Kidney (tissue), 14 donors: ENCODE results near the gene TERC. TPM values are rescaled to one million over a fixed set of nuclear protein-coding genes. Genes with fewer than 3 reads are reported as not detected.

Experiments used
- DNase-seq, 5 donors: peaks; one replicate each; pipeline ENCODE4 v3.0.0-alpha.2; 2013 to 2020
- FAIRE-seq: peaks from 2 replicates; lab custom pipeline; 2012; peaks lifted over from hg19 to GRCh38; lab: Jason Lieb, UNC
- H3K27ac ChIP-seq, 2 donors: one replicate each; pipeline ENCODE4 v1.7.0; 2013; ENCODE audit warnings: low read depth in 2 of 2, low read length in 2 of 2, inconsistent platforms in 1 of 2
- H3K27me3 ChIP-seq: one replicate; pipeline ENCODE4 v1.7.1; 2013; ENCODE audit warnings: low read length, inconsistent platforms; ENCODE audit not compliant: control insufficient read depth, insufficient read depth
- H3K36me3 ChIP-seq, 3 donors: one replicate each; pipeline versions ENCODE4 v1.7.0 to v1.7.1; 2013; ENCODE audit warnings: low read length in 3 of 3, control low read depth in 1 of 3, inconsistent platforms in 1 of 3; ENCODE audit not compliant: insufficient read depth in 3 of 3, control insufficient read depth in 2 of 3
- H3K4me1 ChIP-seq, 3 donors: one replicate each; pipeline versions ENCODE4 v1.7.0 to v1.7.1; 2013; ENCODE audit warnings: low read length in 3 of 3, inconsistent platforms in 1 of 3, low read depth in 1 of 3; ENCODE audit not compliant: control insufficient read depth in 2 of 3, insufficient read depth in 2 of 3
- H3K4me3 ChIP-seq, 3 donors: one replicate each; pipeline versions ENCODE4 v1.7.0 to v1.8.1; 2013; ENCODE audit warnings: low read length in 3 of 3, control low read depth in 1 of 3, inconsistent platforms in 1 of 3
- H3K9ac ChIP-seq, 3 donors: one replicate each; pipeline versions ENCODE4 v1.7.0 to v1.7.1; 2013; ENCODE audit warnings: low read length in 3 of 3, control low read depth in 1 of 3, inconsistent platforms in 1 of 3
- H3K9me3 ChIP-seq, 3 donors: one replicate each; pipeline versions ENCODE4 v1.7.0 to v1.7.1; 2013; ENCODE audit warnings: low read length in 3 of 3, control low read depth in 1 of 3, inconsistent platforms in 1 of 3; ENCODE audit not compliant: control insufficient read depth in 2 of 3, insufficient read depth in 1 of 3
- intact Hi-C: fragments of 100-400 bp; cut with DNase I; formaldehyde crosslinking; loops from one replicate; pipeline ENCODE4 v1.11.1; 2022
- polyA plus RNA-seq: library from polyadenylated mRNA; stranded (reverse); fragments of 350-450 nt; fragmentation: Illumina TruSeq; extraction: RNeasy Lipid Tissue Mini Kit (QIAGEN cat#74804); gene quantifications from one replicate; pipeline ENCODE4 v1.2.3, GENCODE V29; 2014; ENCODE audit warnings: low read depth, low replicate concordance; ENCODE audit not compliant: insufficient read depth
- total RNA-seq: library from RNA; stranded (reverse); fragmentation: NEBNext Ultra II Directional; extraction: Animal tissue kit (Norgen Biotek cat#: 25700); gene quantifications from one replicate; pipeline ENCODE4 v1.2.1, GENCODE V29; 2021
- TF ChIP-seq, protein P1 (sequence below): IDR thresholded peaks from 3 replicates; pipeline ENCODE4 v1.5.1; 2012; ENCODE audit warnings: mild to moderate bottlenecking, moderate library complexity, borderline replicate concordance; ENCODE audit not compliant: insufficient read depth; ENCODE audit errors: extremely low read depth
- donor health status: control.
- donor health status: control.
- donor health status: control.
- donor health status: control.
- donor health status: control.
- donor health status: DM: yes; HTN: yes; CAD: no.
- donor health status: Normal renal cell carcinoma (clear cell type).

Gene TERC
- total and polyA plus RNA-seq, 2 donors from 2014 or later = 2.1 TPM; not detected in 1

- TF ChIP-seq, protein P1, sequence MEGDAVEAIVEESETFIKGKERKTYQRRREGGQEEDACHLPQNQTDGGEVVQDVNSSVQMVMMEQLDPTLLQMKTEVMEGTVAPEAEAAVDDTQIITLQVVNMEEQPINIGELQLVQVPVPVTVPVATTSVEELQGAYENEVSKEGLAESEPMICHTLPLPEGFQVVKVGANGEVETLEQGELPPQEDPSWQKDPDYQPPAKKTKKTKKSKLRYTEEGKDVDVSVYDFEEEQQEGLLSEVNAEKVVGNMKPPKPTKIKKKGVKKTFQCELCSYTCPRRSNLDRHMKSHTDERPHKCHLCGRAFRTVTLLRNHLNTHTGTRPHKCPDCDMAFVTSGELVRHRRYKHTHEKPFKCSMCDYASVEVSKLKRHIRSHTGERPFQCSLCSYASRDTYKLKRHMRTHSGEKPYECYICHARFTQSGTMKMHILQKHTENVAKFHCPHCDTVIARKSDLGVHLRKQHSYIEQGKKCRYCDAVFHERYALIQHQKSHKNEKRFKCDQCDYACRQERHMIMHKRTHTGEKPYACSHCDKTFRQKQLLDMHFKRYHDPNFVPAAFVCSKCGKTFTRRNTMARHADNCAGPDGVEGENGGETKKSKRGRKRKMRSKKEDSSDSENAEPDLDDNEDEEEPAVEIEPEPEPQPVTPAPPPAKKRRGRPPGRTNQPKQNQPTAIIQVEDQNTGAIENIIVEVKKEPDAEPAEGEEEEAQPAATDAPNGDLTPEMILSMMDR = no peak
- H3K27ac ChIP-seq = no peak overlapping the region
- DNase-seq (no peak), FAIRE-seq (no peak)
- intact Hi-C loops = no loop called here
- H3K4me3 ChIP-seq = no peak overlapping the region
- H3K4me1 ChIP-seq = no peaks in the 10 kb centered on the region
- no peaks in the 10 kb centered on the region for H3K27me3 ChIP-seq
- peaks cover 10 to 57% (median 28%) of the 10 kb centered on the region in 3 donors for H3K36me3 ChIP-seq
- no peaks in the 10 kb centered on the region for H3K9me3 ChIP-seq
- H3K9ac ChIP-seq = no peak overlapping the region
These were observed 16.5 kb upstream of the TERC start for GRCh38 chr3:169781209-169781855.

GRCh38 chr3:169780742-169781141, 15.9 kb upstream of the TERC start:
- Histone ChIP-seq H3K9me3 (no peaks in the 10 kb centered on the region), H3K4me3 (no peak overlapping the region), H3K27ac (no peak overlapping the region), H3K36me3 (peaks cover 10 to 52% (median 26%) of the 10 kb centered on the region in 3 donors), H3K9ac (no peak overlapping the region), H3K4me1 (peaks cover 0 to 4% (median 0%) of the 10 kb centered on the region in 3 donors), H3K27me3 (no peaks in the 10 kb centered on the region)
- TF ChIP-seq, protein P1 = no peak
- DNase-seq = no peak
- intact Hi-C loops = no loop called here
- no peak for FAIRE-seq

DNA sequence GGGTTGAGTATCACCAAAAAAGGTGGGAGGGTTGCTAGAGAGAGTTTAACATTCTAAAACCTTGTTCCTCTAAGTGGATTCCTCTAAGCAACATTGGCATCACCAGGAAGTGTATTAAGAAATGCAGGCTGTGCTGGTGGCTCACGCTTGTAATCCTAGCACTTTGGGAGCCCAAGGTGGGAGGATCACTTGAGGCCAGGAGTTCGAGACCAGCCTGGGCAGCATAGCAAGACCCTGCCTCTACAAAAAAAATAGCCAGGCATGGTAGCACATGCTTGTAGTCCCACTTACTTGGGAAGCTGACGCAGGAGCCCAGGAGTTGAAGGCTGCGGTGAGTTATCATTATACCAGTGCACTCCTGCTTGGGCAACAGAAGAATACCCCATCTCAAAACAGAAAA, 13.0 kb upstream of the TERC start:
- TF ChIP-seq, protein P1 = no peak
- H3K9me3 ChIP-seq = no peaks in the 10 kb centered on the region
- intact Hi-C loops = no loop called here
- H3K4me3 ChIP-seq = no peak overlapping the region
- DNase-seq (no peak), FAIRE-seq (no peak)
- no peak overlapping the region for H3K27ac ChIP-seq
- no peak overlapping the region for H3K9ac ChIP-seq
- no peaks in the 10 kb centered on the region for H3K27me3 ChIP-seq
- peaks cover 3 to 19% (median 7%) of the 10 kb centered on the region in 3 donors for H3K4me1 ChIP-seq
- H3K36me3 ChIP-seq = peaks cover 8 to 43% (median 24%) of the 10 kb centered on the region in 3 donors

DNA sequence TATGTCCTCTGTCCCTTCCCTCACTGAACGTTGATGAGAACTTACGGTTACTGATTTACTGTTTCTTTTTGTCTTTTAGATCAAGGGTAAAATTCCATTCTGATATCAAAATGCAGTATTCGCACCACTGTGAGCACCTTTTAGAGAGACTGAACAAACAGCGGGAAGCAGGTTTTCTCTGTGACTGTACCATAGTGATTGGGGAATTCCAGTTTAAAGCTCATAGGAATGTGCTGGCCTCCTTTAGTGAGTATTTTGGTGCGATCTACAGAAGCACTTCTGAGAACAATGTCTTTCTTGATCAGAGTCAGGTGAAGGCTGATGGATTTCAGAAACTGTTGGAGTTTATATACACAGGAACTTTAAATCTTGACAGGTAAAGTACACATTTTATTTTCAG, 9.3 kb upstream of the TERC start:
- TF ChIP-seq, protein P1 = no peak
- Histone ChIP-seq H3K36me3 (peaks cover 0 to 12% (median 6%) of the 10 kb centered on the region in 3 donors), H3K27me3 (no peaks in the 10 kb centered on the region), H3K4me3 (peak overlapping the region; percentile 90 to 95 (median 93)), H3K4me1 (peaks cover 3 to 19% (median 7%) of the 10 kb centered on the region in 3 donors), H3K27ac (no peak overlapping the region), H3K9ac (peak overlapping the region in 2 of 3 donors; percentile 86 to 89), H3K9me3 (no peaks in the 10 kb centered on the region)
- DNase-seq (no peak), FAIRE-seq (no peak)
- intact Hi-C loops = no loop called here
